Immature natural killer cell (primary cell): ENCODE results near the gene HAP1. TPM values are rescaled to one million over a fixed set of nuclear protein-coding genes. Genes with fewer than 3 reads are reported as not detected.

Experiments
- DNase-seq, 3 donors: peaks; one replicate each; pipeline ENCODE4 v3.0.0; 2022; ENCODE audit warnings: mixed read lengths in 1 of 3
- H3K27ac Mint-ChIP-seq, 6 donors: one replicate each; pipeline ENCODE4 v1.8.0; 2020; ENCODE audit warnings: mixed read lengths in 6 of 6, mild to moderate bottlenecking in 5 of 6, inconsistent platforms in 4 of 6, moderate library complexity in 3 of 6
- H3K27me3 Mint-ChIP-seq, 3 donors: one replicate each; pipeline ENCODE4 v1.8.0; 2020 to 2021; ENCODE audit warnings: low read depth in 3 of 3, mild to moderate bottlenecking in 3 of 3, mixed read lengths in 3 of 3, moderate library complexity in 3 of 3, inconsistent platforms in 1 of 3
- H3K36me3 Mint-ChIP-seq, 3 donors: one replicate each; pipeline ENCODE4 v1.8.0; 2020; ENCODE audit warnings: mixed read lengths in 3 of 3, inconsistent platforms in 2 of 3, mild to moderate bottlenecking in 2 of 3
- H3K4me1 Mint-ChIP-seq, 2 donors: one replicate each; pipeline ENCODE4 v1.8.0; 2020; ENCODE audit warnings: inconsistent platforms in 2 of 2, mild to moderate bottlenecking in 2 of 2, mixed read lengths in 2 of 2, moderate library complexity in 1 of 2
- H3K4me3 Mint-ChIP-seq, 5 donors: one replicate each; pipeline ENCODE4 v1.8.0; 2020; ENCODE audit warnings: mild to moderate bottlenecking in 5 of 5, mixed read lengths in 5 of 5, inconsistent platforms in 3 of 5, moderate library complexity in 3 of 5
- H3K9me3 Mint-ChIP-seq, 6 donors: one replicate each; pipeline ENCODE4 v1.8.0; 2020; ENCODE audit warnings: mild to moderate bottlenecking in 6 of 6, mixed read lengths in 6 of 6, inconsistent platforms in 4 of 6, moderate library complexity in 3 of 6
- polyA plus RNA-seq, 3 donors: library from polyadenylated mRNA; unstranded; fragments of 300-500 nt; fragmentation: Illumina TruSeq; gene quantifications; one replicate each; pipeline ENCODE4 v1.2.3, GENCODE V29; 2021

Gene HAP1
- polyA plus RNA-seq, 3 donors from 2014 or later, result not detected

- H3K4me3 Mint-ChIP-seq, result no peak overlapping the region
- H3K9me3 Mint-ChIP-seq, result no peaks in the 10 kb centered on the region
- H3K27ac Mint-ChIP-seq, result no peak overlapping the region
- peaks cover 3 to 20% (median 10%) of the 10 kb centered on the region in 3 donors for H3K36me3 Mint-ChIP-seq
- peaks cover 12 to 18% of the 10 kb centered on the region in 2 donors for H3K4me1 Mint-ChIP-seq
- no peak for DNase-seq
- peaks cover 11 to 20% (median 11%) of the 10 kb centered on the region in 3 donors for H3K27me3 Mint-ChIP-seq
Measured at GRCh38 chr17:41697122-41697962, 37.1 kb downstream of the HAP1 start.

- Mint-ChIP-seq H3K36me3 (peaks cover 5 to 30% (median 22%) of the 10 kb centered on the region in 3 donors), H3K27ac (peak overlapping the region; percentile 6 to 77 (median 58)), H3K4me1 (peaks cover 21 to 30% of the 10 kb centered on the region in 2 donors), H3K9me3 (no peaks in the 10 kb centered on the region), H3K27me3 (peaks cover 21 to 27% (median 23%) of the 10 kb centered on the region in 3 donors), H3K4me3 (no peak overlapping the region)
- peak; percentile 65 to 75 (median 68) for DNase-seq
Measured at GRCh38 chr17:41695954-41696757, 38.3 kb downstream of the HAP1 start.

GRCh38 chr17:41695134-41695661 is 39.2 kb downstream of the HAP1 start:
- peaks cover 29 to 33% (median 32%) of the 10 kb centered on the region in 3 donors for H3K27me3 Mint-ChIP-seq
- H3K9me3 Mint-ChIP-seq, result no peaks in the 10 kb centered on the region
- peaks cover 30 to 40% of the 10 kb centered on the region in 2 donors for H3K4me1 Mint-ChIP-seq
- H3K36me3 Mint-ChIP-seq, result peaks cover 11 to 40% (median 31%) of the 10 kb centered on the region in 3 donors
- no peak overlapping the region for H3K4me3 Mint-ChIP-seq
- peak in 2 of 3 donors; percentile 4 to 10 for DNase-seq
- no peak overlapping the region for H3K27ac Mint-ChIP-seq

GRCh38 chr17:41692722-41693521 is 41.5 kb downstream of the HAP1 start:
- H3K4me3 Mint-ChIP-seq, result peak overlapping the region in 1 of 5 donors; percentile 5
- H3K36me3 Mint-ChIP-seq, result peaks cover 17 to 47% (median 38%) of the 10 kb centered on the region in 3 donors
- peaks cover 47 to 53% (median 51%) of the 10 kb centered on the region in 3 donors for H3K27me3 Mint-ChIP-seq
- peaks cover 0 to 2% (median 0%) of the 10 kb centered on the region in 6 donors for H3K9me3 Mint-ChIP-seq
- peak overlapping the region; percentile 64 to 99 (median 72) for H3K27ac Mint-ChIP-seq
- H3K4me1 Mint-ChIP-seq, result peaks cover 42 to 54% of the 10 kb centered on the region in 2 donors
- DNase-seq, result peak in 2 of 3 donors; percentile 23 to 29

- peak; percentile 28 to 38 (median 29) for DNase-seq
- H3K27me3 Mint-ChIP-seq, result peaks cover 47 to 53% (median 51%) of the 10 kb centered on the region in 3 donors
- H3K4me1 Mint-ChIP-seq, result peaks cover 42 to 54% of the 10 kb centered on the region in 2 donors
Measured at GRCh38 chr17:41691031-41691777, 43.2 kb downstream of the HAP1 start.

GRCh38 chr17:41690497-41690896 is 43.9 kb downstream of the HAP1 start:
- Mint-ChIP-seq H3K27ac (peak overlapping the region; percentile 94 to 100 (median 99)), H3K4me1 (peaks cover 37 to 48% of the 10 kb centered on the region in 2 donors), H3K4me3 (peak overlapping the region; percentile 85 to 98 (median 97)), H3K9me3 (peaks cover 0 to 2% (median 0%) of the 10 kb centered on the region in 6 donors), H3K36me3 (peaks cover 17 to 44% (median 38%) of the 10 kb centered on the region in 3 donors), H3K27me3 (peaks cover 44 to 50% (median 50%) of the 10 kb centered on the region in 3 donors)
- peak in 1 of 3 donors; percentile 21 for DNase-seq

More at GRCh38 chr17:41691031-41691777, 43.2 kb downstream of the HAP1 start:
- Mint-ChIP-seq H3K36me3 (peaks cover 17 to 47% (median 38%) of the 10 kb centered on the region in 3 donors), H3K9me3 (peaks cover 0 to 2% (median 0%) of the 10 kb centered on the region in 6 donors), H3K27ac (peak overlapping the region; percentile 94 to 100 (median 99)), H3K4me3 (peak overlapping the region; percentile 70 to 98 (median 94))

GRCh38 chr17:41689497-41690299 is 44.7 kb downstream of the HAP1 start:
- Mint-ChIP-seq H3K27me3 (peaks cover 44 to 50% (median 50%) of the 10 kb centered on the region in 3 donors), H3K4me1 (peaks cover 35 to 48% of the 10 kb centered on the region in 2 donors), H3K4me3 (peak overlapping the region; percentile 85 to 98 (median 97)), H3K36me3 (peaks cover 17 to 44% (median 38%) of the 10 kb centered on the region in 3 donors), H3K9me3 (peaks cover 0 to 2% (median 0%) of the 10 kb centered on the region in 6 donors), H3K27ac (peak overlapping the region; percentile 94 to 100 (median 99))
- peak; percentile 66 to 73 (median 72) for DNase-seq

GRCh38 chr17:41688641-41689496 is 45.6 kb downstream of the HAP1 start, which contains the start of gene EIF1:
TSS of gene EIF1 (plus strand) at chr17:41688885. CDS start at chr17:41689039, 154 bp downstream.
- Mint-ChIP-seq H3K4me1 (peaks cover 35 to 48% of the 10 kb centered on the region in 2 donors), H3K36me3 (peaks cover 17 to 40% (median 38%) of the 10 kb centered on the region in 3 donors), H3K9me3 (peaks cover 0 to 2% (median 0%) of the 10 kb centered on the region in 6 donors), H3K4me3 (peak within 1 kb of the TSS; percentile 85 to 98 (median 97)), H3K27ac (peak within 1 kb of the TSS; percentile 94 to 100 (median 99)), H3K27me3 (peaks cover 44 to 48% (median 47%) of the 10 kb centered on the region in 3 donors)
- peak; percentile 100 for DNase-seq

- H3K27me3 Mint-ChIP-seq, result peaks cover 40 to 47% (median 46%) of the 10 kb centered on the region in 3 donors
- peak overlapping the region; percentile 85 to 98 (median 97) for H3K4me3 Mint-ChIP-seq
- DNase-seq, result no peak
- peaks cover 35 to 47% of the 10 kb centered on the region in 2 donors for H3K4me1 Mint-ChIP-seq
- peak overlapping the region; percentile 94 to 100 (median 99) for H3K27ac Mint-ChIP-seq
- H3K9me3 Mint-ChIP-seq, result peaks cover 0 to 2% (median 0%) of the 10 kb centered on the region in 6 donors
- H3K36me3 Mint-ChIP-seq, result peaks cover 17 to 35% (median 35%) of the 10 kb centered on the region in 3 donors
Measured at GRCh38 chr17:41687828-41688640, 46.4 kb downstream of the HAP1 start.

GRCh38 chr17:41686281-41686680 is 48.2 kb downstream of the HAP1 start:
- peaks cover 28 to 31% (median 30%) of the 10 kb centered on the region in 3 donors for H3K27me3 Mint-ChIP-seq
- H3K9me3 Mint-ChIP-seq, result peaks cover 0 to 2% (median 0%) of the 10 kb centered on the region in 6 donors
- no peak overlapping the region for H3K4me3 Mint-ChIP-seq
- DNase-seq, result no peak
- H3K4me1 Mint-ChIP-seq, result peaks cover 27 to 30% of the 10 kb centered on the region in 2 donors
- no peak overlapping the region for H3K27ac Mint-ChIP-seq
- H3K36me3 Mint-ChIP-seq, result peaks cover 13 to 18% (median 18%) of the 10 kb centered on the region in 3 donors
